ENCODE measurements around the gene TMEM255A.

TMEM255A gene

GRCh38 chrX:120281021-120281624, 30.1 kb downstream of the TMEM255A start:
- Histone ChIP-seq H3K79me2 (no peaks in the 10 kb centered on the region), H3K27ac (no peak overlapping the region), H3K27me3 (ENCODE audit: control insufficient read depth, insufficient read depth, low read length) (no peaks in the 10 kb centered on the region), H3K9me3 (ENCODE audit: control insufficient read depth, low read length) (no peaks in the 10 kb centered on the region), H3K9ac (no peak overlapping the region), H3K4me2 (ENCODE audit: low read length) (no peak overlapping the region), H3K36me3 (ENCODE audit: control insufficient read depth, insufficient read depth, low read length) (no peaks in the 10 kb centered on the region), H3K4me3 (ENCODE audit: low read depth, low read length) (no peak overlapping the region), H3K4me1 (no peaks in the 10 kb centered on the region), H2AFZ (no peak overlapping the region)
- TF ChIP-seq CTCF (IDR thresholded peaks at IDR 0.05): no peak

GRCh38 chrX:120274958-120275357, 36.3 kb downstream of the TMEM255A start:
- no peak overlapping the region for H3K9ac ChIP-seq
- no peak overlapping the region for H3K4me2 ChIP-seq (ENCODE audit: low read length)
- H3K4me1 ChIP-seq: no peaks in the 10 kb centered on the region
- H3K27me3 ChIP-seq (ENCODE audit: control insufficient read depth, insufficient read depth, low read length): no peaks in the 10 kb centered on the region
- no peaks in the 10 kb centered on the region for H3K36me3 ChIP-seq (ENCODE audit: control insufficient read depth, insufficient read depth, low read length)
- H3K27ac ChIP-seq: no peak overlapping the region
- no peak for TF ChIP-seq CTCF (IDR thresholded peaks at IDR 0.05)
- H2AFZ ChIP-seq: no peak overlapping the region
- H3K9me3 ChIP-seq (ENCODE audit: control insufficient read depth, low read length): no peaks in the 10 kb centered on the region
- H3K4me3 ChIP-seq (ENCODE audit: low read depth, low read length): no peak overlapping the region
- no peaks in the 10 kb centered on the region for H3K79me2 ChIP-seq

- Histone ChIP-seq H3K27me3 (ENCODE audit: control insufficient read depth, insufficient read depth, low read length) (no peaks in the 10 kb centered on the region), H3K9me3 (ENCODE audit: control insufficient read depth, low read length) (no peaks in the 10 kb centered on the region), H3K79me2 (no peaks in the 10 kb centered on the region), H3K9ac (no peak overlapping the region), H3K4me3 (ENCODE audit: low read depth, low read length) (no peak overlapping the region), H2AFZ (no peak overlapping the region), H3K4me1 (no peaks in the 10 kb centered on the region), H3K27ac (no peak overlapping the region), H3K36me3 (ENCODE audit: control insufficient read depth, insufficient read depth, low read length) (no peaks in the 10 kb centered on the region), H3K4me2 (ENCODE audit: low read length) (no peak overlapping the region)
- TF ChIP-seq CTCF (IDR thresholded peaks at IDR 0.05): no peak
Observed at GRCh38 chrX:120274145-120274544, 37.1 kb downstream of the TMEM255A start.

GRCh38 chrX:120271218-120271617, 40.0 kb downstream of the TMEM255A start:
- Histone ChIP-seq H3K4me3 (ENCODE audit: low read depth, low read length) (no peak overlapping the region), H3K27ac (no peak overlapping the region), H3K27me3 (ENCODE audit: control insufficient read depth, insufficient read depth, low read length) (no peaks in the 10 kb centered on the region), H3K79me2 (no peaks in the 10 kb centered on the region), H3K9me3 (ENCODE audit: control insufficient read depth, low read length) (no peaks in the 10 kb centered on the region), H3K4me2 (ENCODE audit: low read length) (no peak overlapping the region), H3K36me3 (ENCODE audit: control insufficient read depth, insufficient read depth, low read length) (no peaks in the 10 kb centered on the region), H3K9ac (no peak overlapping the region), H2AFZ (no peak overlapping the region), H3K4me1 (no peaks in the 10 kb centered on the region)
- TF ChIP-seq CTCF (IDR thresholded peaks at IDR 0.05): no peak

GRCh38 chrX:120270567-120270966, 40.7 kb downstream of the TMEM255A start:
- no peaks in the 10 kb centered on the region for H3K36me3 ChIP-seq (ENCODE audit: control insufficient read depth, insufficient read depth, low read length)
- no peak for TF ChIP-seq CTCF (IDR thresholded peaks at IDR 0.05)
- no peak overlapping the region for H3K4me3 ChIP-seq (ENCODE audit: low read depth, low read length)
- H3K4me2 ChIP-seq (ENCODE audit: low read length): no peak overlapping the region
- no peak overlapping the region for H2AFZ ChIP-seq
- no peaks in the 10 kb centered on the region for H3K9me3 ChIP-seq (ENCODE audit: control insufficient read depth, low read length)
- no peaks in the 10 kb centered on the region for H3K27me3 ChIP-seq (ENCODE audit: control insufficient read depth, insufficient read depth, low read length)
- H3K9ac ChIP-seq: no peak overlapping the region
- H3K79me2 ChIP-seq: no peaks in the 10 kb centered on the region
- H3K27ac ChIP-seq: no peak overlapping the region
- H3K4me1 ChIP-seq: no peaks in the 10 kb centered on the region

Measured in parathyroid adenoma (tissue), 2 donors.